ENCODE data around the gene TRIM43B. TPM values are rescaled to one million over a fixed set of nuclear protein-coding genes. Genes with fewer than 3 reads are reported as not detected.
"Not testable (repeated sequence)": the region's sequence is repeated elsewhere in the genome, so short reads cannot be mapped to it uniquely, and the experiment has no call there.

The TRIM43B gene
- polyA plus RNA-seq, 4 donors = 0.44 to 0.57 TPM; not detected in 2

DNA sequence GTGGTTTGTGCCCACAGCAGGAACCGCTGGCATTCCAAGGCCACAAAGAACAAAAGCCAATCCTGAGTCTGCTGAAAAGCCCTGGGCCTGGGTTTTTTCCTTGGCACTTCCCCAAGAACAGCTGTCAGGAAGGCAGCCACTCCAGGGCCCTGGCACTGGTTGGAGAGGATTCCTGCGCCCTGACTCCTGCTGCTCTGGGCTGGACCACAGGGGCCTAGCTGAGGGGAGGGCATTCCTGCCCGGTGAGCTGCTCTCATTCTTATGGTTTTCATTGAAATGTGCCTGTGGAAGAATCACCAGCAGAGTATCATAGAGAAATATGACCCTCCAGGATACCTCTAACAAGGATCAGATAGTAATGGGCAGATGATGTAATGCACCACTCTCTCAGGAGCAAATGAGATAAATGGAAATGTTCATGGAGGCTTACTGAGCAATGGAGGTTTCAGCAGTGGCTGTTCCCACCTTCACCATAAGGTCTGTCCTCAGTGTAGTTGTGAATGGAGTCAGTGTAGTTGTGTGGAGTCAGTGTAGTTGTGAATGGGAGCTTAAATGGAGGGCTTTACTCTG is 50.0 kb downstream of the TRIM43B start:
- not testable (repeated sequence) for DNase-seq (ENCODE audit: low read depth in 4 of 4, low spot score in 3 of 4)

GRCh38 chr2:95433973-95434372 is 50.6 kb downstream of the TRIM43B start:
- DNase-seq (ENCODE audit: low read depth in 4 of 4, low spot score in 3 of 4) = not testable (repeated sequence)

- DNase-seq (ENCODE audit: low read depth in 4 of 4, low spot score in 3 of 4) = not testable (repeated sequence)
Observed at GRCh38 chr2:95433373-95433772, 51.2 kb downstream of the TRIM43B start.

DNA sequence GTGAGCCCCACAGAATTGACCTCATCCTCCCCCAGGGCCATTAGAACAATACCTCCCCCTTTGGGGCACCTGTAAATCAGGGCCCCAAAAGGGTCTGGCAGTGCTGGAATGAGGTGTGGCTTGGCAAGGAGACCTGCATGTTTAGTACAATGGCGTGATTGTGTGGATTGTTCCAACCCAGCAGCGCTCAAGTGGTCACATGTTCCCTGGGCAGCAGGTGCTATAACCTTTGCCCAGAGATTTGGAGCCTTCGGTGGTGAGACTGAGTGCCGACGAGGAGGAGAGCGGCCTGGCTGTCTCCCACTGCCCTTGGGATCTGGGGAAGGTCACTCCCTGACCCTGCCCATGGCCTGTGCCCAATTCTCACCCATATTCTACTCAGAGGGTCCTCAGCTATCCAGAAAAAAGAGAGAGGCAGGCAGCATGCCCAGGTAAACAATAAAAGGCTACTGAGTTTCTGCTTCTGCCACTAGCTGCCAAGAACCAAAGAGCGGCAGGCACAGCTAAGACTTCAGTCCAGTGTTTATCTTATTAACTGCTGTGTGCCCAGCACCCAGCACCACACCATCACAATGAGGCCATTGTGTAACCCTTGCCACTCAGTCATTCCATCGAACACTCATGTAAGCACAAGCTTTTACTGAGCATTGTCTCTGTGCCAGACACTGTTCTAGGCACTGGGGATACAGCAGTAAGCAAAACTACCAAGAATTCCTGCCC is 54.6 kb downstream of the TRIM43B start:
- DNase-seq (ENCODE audit: low read depth in 4 of 4, low spot score in 3 of 4) = not testable (repeated sequence)

DNA sequence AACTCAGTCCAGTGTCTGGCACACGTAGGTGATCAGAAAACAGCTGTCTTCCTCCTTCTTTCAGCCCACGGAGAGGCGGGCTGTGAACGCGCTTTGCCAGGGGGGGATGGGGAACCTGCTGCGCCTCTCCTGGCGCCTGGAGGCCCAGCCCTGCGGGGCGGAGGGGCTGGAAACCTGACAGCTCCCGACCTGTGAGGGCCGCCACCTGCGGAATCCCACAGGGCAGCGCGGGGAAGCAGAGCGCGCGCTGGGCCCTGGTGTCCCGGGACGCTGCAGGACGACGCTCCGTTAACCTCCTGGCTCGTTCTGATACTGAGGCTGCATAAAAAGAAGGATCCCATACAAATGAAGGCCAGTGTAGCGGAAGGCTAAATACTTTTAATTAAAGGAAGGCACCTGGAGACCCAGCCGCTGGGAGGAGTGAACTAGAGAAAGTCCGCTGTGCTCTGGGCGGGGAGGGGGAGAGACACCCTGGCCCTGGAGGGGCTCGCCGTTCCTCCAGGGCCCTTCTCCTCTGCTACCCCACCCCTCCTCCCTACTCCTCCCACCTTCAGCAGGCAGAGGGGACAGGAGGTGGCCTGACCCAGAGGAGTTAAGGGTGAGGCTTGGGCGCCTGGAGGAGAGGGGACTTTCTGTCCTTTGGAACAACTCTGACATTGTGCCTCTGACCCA is 57.2 kb downstream of the TRIM43B start:
- not testable (repeated sequence) for DNase-seq (ENCODE audit: low read depth in 4 of 4, low spot score in 3 of 4)

Other genes with a start within 250 kb of the TRIM43B start
- 10 to 100 TPM; 24.9 to 45.1 (median 34.7) TPM for gene PROM2, start 210.3 kb downstream of the TRIM43B start, polyA plus RNA-seq (ENCODE audit: insufficient read length in 4 of 4)
- 10 to 100 TPM; 14.6 to 16.8 (median 15.3) TPM for gene KCNIP3, start 187.4 kb downstream of the TRIM43B start, polyA plus RNA-seq (ENCODE audit: insufficient read length in 4 of 4)
- 10 to 100 TPM; 35.2 to 40.3 (median 38.0) TPM for gene FAHD2A, start 82.0 kb downstream of the TRIM43B start, polyA plus RNA-seq (ENCODE audit: insufficient read length in 4 of 4)
- under 1 TPM; 0.27 to 0.73 (median 0.60) TPM for gene TRIM43, start 107.2 kb upstream of the TRIM43B start, polyA plus RNA-seq (ENCODE audit: insufficient read length in 4 of 4)